Raji (cell line): Measurements from ENCODE around the gene ARL13B.
A peak's percentile ranks its signal among the peaks of the same experiment; 100 is the strongest.

ENCODE experiments used
- POLR2A ChIP-seq: IDR thresholded peaks from 2 replicates; pipeline ENCODE4 v1.6.1; 2011; ENCODE audit warnings: low read depth, low read length, control low read depth; ENCODE audit not compliant: insufficient read depth

ARL13B gene

DNA sequence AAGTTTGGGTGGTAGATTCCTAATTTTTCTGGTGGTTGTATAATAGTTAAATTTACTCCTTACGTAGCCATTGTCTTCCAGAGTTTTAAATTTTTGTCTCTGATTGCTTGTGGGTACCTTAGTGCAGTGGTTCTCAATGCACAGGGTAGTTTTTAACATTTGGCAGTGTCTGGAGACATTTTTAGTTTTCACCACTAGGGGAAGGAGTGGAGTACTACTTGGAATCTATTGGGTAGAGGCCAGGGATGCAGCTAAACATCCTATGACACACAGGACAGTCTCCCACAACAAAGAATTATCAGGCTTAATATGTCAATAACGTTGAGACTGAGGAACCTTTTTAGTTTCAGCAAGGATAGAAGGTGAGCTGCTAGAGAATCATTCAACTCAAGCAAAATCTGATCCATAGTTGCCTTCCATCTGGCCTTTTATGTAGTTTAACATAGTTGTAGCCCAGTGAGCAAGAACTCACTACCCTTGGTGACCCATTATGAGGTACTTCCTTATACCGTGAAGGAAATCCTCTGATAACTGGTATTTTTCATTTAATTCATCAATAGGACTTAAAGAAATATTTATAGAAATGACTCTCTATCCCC is 57.1 kb downstream of the ARL13B start:
- TF ChIP-seq POLR2A = no peak

DNA sequence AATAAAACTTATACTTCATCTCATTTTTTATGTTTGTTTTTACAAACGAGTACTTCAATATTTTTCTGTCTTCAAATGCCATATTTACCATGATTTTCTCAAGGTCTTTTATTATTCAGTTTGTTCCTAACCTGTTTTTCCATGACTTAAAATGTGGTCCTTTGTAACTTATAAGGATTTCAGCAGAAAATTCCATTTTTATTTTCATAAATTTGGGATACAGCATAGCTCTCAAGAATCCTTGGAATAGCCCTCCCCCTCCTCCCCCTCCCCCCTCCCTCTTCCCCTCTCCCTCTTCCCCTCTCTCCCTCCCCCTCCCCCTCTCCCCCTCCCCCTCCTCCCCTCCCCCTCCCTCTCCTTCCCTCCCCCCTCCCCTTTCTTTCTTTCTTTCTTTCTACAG is 63.3 kb downstream of the ARL13B start:
- TF ChIP-seq POLR2A = no peak

DNA sequence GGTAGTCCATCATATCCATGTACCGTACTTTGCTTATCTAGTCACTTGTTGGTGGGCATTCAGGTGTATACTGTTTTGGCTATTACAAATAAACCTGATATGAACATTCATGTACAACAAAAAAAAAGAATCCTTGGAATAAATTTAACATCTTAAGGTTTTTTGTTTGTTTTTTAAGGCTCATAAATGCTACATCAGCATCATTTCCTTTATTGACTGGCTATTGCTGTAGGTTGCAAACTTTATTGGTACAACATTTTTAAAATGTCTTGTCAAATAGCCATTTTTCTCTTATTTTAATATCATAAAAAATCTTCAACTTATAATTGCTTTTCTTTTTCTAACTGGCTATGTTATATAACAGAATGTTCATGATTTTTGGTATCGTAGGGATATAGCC is 66.6 kb downstream of the ARL13B start:
- TF ChIP-seq POLR2A = no peak

DNA sequence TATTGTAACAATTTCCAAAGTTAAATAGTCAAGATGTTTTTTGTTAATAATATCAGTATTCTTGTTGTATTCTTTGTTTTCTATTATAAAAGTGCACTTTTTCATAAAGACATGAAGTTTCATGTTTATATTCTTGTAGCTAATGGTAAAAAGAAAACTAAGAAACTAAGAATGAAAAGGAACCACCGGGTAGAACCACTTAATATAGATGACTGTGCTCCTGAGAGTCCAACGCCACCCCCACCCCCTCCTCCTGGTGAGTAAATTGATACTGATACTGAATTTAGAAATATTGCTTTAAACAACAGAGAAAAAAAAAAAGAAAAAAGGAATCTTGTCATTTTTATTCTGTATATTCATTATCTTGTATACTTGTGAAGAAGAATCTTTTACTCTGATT is 69.3 kb downstream of the ARL13B start:
- no peak for TF ChIP-seq POLR2A

DNA sequence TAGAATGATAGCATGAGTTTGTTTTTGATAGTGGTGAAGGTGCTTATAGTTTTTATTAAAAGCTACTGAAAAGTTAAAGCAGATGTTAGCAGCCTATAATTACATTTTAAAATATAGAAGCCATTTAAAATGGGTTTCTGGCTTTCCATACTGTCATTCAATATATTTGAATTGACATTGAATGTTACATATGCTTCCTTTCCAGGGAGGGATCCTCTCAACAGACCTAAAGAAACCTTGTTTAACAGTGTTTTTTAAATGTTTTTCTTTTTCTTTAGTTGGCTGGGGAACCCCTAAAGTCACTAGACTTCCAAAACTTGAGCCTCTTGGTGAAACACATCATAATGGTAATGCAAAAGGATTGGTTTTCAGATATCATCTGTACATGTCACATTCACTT is 70.6 kb downstream of the ARL13B start:
- no peak for TF ChIP-seq POLR2A

DNA sequence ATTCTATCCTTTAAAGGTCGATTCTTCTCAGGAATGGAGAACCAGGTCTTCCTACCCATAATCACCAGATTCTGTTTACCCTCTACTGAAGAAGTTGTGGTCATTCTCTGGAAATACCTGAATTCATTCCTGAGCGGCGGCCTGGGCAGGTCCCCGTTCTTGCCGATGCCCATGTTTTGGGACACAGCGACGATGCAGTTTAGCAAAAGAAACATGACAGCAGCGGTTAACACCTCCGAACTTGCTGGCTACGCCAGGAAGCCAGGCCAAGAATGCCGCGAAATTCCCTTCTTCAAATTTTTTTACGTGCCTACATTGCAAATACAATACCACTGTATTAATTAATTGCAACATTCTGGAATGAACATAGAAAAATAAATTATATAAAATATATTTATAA is 81.3 kb downstream of the ARL13B start:
- no peak for TF ChIP-seq POLR2A

DNA sequence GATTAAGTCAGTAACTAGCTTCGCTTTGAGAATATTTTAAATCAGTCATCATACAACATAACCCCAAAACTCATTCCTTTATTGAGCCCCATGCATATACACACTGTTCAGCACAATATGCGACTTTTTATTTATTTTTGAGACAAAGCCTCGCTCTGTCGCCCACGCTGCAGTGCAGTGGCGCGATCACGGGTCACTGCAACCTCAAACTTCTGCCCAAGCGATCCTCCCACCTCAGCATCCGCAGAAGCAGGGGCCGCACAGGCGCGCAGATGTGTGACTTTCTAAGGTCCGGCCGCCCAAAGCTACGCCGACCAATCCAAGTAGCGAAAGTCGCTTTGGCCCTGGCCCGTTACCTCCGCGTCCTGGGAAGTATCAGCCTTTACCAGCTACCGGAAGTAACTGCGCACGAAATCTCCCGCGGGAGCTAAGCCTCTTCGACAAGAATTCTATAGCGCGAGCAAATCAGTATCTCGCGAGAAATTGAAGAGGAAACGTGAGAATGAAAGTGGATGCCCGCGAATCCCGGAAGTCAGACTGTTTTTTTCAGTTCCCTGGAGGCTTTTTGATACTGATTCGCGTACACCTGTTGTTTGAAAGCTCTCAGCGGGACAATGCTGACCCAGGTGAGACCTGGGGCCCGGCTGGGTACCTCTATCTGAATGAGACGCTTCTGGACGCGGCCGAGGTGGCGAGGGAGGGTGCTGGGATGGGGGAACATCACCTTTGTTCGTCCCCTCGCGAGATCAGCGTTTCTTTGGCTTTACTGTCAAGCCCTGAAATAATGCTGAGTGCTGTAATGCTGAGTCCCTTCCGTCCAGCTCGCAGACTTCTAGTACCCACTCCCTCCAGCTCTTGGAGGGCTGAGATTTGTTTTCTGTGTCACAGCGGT is 82.8 kb downstream of the ARL13B start, which contains the start of the genes DHFR2 and NSUN3:
TSS of gene DHFR2 (minus strand) at position 404 of the 892 bp plus-strand sequence. CDS start 1,405 bp downstream, outside the sequence.
TSS of gene NSUN3 (plus strand) at position 549 of the 892 bp plus-strand sequence. CDS start at position 615, 66 bp downstream.
- TF ChIP-seq POLR2A = peak; percentile 90

DNA sequence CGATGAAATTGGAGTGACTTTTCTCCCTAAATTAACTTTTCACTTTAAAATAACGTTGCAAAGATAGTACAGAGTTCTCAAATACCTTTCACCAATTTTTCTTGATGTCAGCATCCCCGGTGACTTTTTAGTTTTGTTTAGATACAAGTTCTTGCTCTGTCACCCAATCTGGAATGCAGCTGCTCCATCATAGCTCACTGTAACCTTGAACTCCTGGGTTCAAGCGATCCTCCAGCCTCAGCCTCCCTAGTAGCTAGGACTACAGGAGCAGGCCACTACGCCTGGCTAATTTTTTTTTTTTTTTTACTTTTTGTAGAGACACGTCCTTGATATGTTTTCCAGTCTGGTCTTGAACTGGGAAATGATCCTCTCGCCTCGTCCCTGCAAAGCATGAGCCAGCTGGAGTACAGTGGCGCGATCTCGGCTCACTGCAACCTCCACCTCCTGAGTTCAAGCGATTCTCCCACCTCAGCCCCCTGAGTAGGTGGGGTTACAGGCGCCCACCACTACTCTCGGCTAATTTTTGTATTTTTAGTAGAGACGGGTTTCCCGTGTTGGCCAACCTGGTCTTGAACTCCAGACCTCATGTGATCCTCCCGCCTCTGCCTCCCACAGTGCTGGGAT is 83.7 kb downstream of the ARL13B start:
- TF ChIP-seq POLR2A = no peak

DNA sequence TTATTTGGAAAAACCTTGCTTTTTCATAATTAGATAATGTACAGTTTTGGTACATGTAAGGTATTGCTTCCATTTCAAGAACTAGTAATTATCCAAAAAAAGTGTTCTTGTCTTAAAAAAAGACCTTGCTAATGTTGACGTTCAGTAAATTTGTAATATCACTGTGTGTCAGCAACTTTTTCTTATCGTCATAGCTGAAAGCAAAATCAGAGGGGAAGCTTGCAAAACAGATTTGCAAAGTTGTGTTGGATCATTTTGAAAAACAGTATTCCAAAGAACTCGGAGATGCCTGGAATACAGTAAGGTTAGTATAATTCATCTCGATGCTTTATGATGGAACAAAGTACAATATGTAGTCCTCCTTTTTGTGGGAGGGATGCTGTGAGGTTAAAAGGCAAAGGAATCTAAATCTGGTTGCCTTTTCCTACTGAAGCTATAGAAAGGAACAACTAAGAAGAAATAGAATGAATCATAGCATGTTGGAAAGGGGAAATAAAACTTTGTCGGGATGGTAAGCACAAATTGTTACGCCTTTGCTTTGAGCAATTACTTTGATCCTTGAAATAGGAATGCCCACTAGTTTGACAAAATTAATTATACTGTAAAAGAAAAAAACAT is 84.4 kb downstream of the ARL13B start:
- TF ChIP-seq POLR2A = no peak

DNA sequence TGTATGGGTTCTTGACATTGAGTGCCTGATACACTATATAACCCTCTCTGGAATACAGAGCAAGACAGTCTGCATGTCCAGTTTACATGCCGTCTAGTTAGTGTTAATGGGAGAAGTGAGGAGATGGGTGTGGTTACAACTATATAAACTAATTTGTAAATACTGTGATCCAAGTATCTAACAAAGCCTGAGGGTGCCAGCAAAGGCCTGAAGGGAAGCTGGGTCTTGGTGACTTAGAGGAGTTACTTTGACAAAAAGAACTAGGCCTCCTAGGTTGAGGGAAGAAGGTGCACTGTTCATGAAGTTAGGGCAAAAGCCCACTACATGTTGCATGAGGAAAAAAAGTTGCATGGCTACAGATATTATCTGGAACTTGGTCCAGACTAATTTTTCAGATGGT is 85.2 kb downstream of the ARL13B start:
- no peak for TF ChIP-seq POLR2A

DNA sequence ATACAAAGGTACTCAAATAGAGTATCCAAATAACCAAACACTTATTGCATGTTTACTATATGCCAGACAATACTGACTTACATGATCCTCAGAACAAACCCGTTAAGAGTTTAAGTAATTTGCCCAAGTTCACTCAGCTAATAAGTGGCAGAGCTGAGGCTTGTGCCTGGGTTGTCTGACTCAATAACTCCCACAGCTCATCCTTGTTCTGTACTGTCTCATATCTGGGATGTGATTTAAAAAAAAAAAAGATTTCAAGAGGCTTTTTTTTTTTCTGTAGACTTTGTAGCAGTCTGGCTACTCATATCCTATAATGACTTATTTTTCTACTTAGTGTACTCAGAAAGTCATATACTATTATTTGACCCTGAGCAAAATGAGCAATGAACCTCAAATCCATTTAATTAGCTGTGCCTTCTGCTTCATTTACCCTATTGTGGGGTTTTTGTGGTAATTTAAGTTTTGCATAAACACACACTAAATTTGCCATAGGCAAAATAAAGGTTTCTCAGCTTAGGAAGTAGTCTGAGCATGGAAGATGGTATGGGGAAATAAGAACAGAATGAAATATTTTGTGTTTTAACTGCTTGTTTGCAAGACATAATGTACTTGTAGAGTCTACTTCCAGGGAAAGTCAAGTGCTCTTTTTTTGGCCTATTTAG is 86.0 kb downstream of the ARL13B start:
- TF ChIP-seq POLR2A = no peak

DNA sequence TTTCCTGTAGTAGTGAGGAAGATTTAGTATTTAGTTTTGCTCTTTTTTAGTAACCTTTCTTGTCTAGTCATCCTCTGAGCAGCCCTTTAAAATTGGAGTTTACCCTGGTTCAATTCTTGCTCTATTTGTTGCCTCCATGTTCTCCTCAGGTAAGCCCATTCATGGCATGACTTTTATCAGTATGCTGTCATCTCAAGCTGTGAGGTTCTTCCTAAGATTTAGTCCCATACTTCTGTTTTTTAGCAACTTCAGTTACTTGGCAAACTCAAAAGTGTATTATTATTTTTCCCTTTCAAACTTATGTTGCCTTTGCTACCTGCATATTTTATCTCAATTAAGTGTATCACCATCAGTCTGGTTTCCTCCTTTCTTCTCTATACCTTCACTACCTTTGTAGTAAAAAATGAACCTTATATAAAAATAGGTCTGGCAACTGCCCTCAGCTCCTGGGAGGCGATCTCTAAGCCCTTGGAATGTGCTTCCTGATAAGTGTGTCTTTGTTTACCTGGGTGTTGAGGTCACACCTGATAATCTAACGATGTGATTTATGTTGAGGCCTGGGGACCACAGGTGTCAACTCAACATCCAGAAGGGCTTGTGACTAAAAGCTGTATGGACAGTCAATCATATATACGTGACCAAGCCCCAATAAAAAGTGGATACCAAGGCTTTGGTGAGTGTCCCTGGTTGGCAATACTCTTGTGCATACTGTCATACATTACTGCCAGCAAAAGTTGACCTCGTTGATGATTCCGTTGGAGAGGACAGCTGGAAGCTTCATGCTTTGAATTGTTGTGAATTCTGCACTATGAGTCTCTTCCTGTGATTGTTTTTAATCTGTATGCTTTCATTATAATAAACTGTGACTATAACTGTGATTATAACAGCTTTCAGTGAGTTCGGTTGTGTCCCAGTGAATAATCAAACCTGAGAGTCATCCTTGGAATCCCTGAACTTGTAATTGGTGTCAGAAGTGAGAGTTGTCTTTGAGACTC is 86.8 kb downstream of the ARL13B start:
- TF ChIP-seq POLR2A = no peak

DNA sequence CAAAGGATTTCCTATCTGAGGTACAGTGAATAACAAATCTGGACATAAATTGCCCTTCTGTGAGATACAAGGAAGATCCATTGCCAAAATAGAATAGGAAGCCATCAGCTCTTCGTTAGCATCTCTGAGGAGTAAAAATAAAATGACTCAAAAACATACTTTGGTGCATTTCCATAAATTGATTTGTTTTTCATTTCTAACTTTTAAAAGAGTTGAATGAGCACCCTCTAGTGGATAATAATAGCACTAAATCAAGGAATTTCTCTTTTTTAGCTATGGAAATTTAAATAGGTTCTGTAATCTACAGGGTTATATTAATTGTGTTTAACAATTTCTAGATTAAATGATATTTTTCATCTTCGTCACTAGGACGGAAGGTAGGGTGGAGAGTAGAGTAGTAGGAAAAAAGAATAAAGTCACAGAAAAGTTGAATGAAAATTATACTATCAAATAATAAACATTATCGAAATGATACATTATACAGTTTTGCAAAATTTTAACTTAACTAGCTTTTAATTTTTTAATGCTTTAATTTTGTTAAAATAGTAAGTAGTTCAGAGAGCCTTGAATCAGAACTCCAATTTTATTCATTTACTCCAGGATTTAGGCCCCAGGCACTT is 89.3 kb downstream of the ARL13B start:
- TF ChIP-seq POLR2A = no peak
